Chondrocyte (in vitro differentiated cells): Measurements from ENCODE around the gene BCAR3. TPM values are rescaled to one million over a fixed set of nuclear protein-coding genes. Genes with fewer than 3 reads are reported as not detected.

ENCODE experiments used
- DNase-seq: peaks from one replicate; pipeline ENCODE4 v3.0.0; 2021; ENCODE audit warnings: mixed read lengths, low spot score
- H3K27ac Mint-ChIP-seq: one replicate; pipeline ENCODE4 v1.8.0; 2021; ENCODE audit warnings: mild to moderate bottlenecking, moderate library complexity, mixed read lengths; ENCODE audit not compliant: unreplicated experiment
- H3K27me3 Mint-ChIP-seq: 2 replicates; pipeline ENCODE4 v1.8.0; 2021; ENCODE audit warnings: low read depth, mixed read lengths
- H3K36me3 Mint-ChIP-seq: 2 replicates; pipeline ENCODE4 v1.8.0; 2021; ENCODE audit warnings: low read depth, mixed read lengths
- H3K4me1 Mint-ChIP-seq: 2 replicates; pipeline ENCODE4 v1.8.0; 2021; ENCODE audit warnings: low read depth, mild to moderate bottlenecking, mixed read lengths
- H3K4me3 Mint-ChIP-seq: one replicate; pipeline ENCODE4 v1.8.0; 2021; ENCODE audit warnings: mild to moderate bottlenecking, moderate library complexity, mixed read lengths; ENCODE audit not compliant: unreplicated experiment
- H3K9me3 Mint-ChIP-seq: 2 replicates; pipeline ENCODE4 v1.8.0; 2021; ENCODE audit warnings: low read depth, mixed read lengths
- CTCF ChIP-seq: fragments of 200-600 bp; sonication (generic); IDR thresholded peaks from 2 replicates; pipeline ENCODE4 v1.5.0; 2021; ENCODE audit warnings: antibody characterized with exemption, mild to moderate bottlenecking, moderate library complexity
- total RNA-seq: library from RNA; stranded (reverse); gene quantifications from 3 replicates; pipeline ENCODE4 v1.2.1, GENCODE V29; 2021

BCAR3 gene
- total RNA-seq, 1 donor from 2014 or later: 18.5 TPM

- no peak for DNase-seq
- Mint-ChIP-seq H3K9me3 (no peaks in the 10 kb centered on the region), H3K27me3 (no peaks in the 10 kb centered on the region), H3K36me3 (peaks cover 16% of the 10 kb centered on the region), H3K27ac (no peak overlapping the region), H3K4me3 (no peak overlapping the region), H3K4me1 (peaks cover 7% of the 10 kb centered on the region)
- TF ChIP-seq CTCF: no peak
Observed at GRCh38 chr1:93546162-93546863, 135.3 kb downstream of the BCAR3 start.

- H3K4me3 Mint-ChIP-seq: no peak overlapping the region
- peaks cover 10% of the 10 kb centered on the region for H3K4me1 Mint-ChIP-seq
- H3K36me3 Mint-ChIP-seq: peaks cover 12% of the 10 kb centered on the region
- no peak for TF ChIP-seq CTCF
- H3K9me3 Mint-ChIP-seq: no peaks in the 10 kb centered on the region
- no peak for DNase-seq
- H3K27ac Mint-ChIP-seq: no peak overlapping the region
- no peaks in the 10 kb centered on the region for H3K27me3 Mint-ChIP-seq
Observed at GRCh38 chr1:93542398-93542797, 139.2 kb downstream of the BCAR3 start.

GRCh38 chr1:93541045-93541444, 140.6 kb downstream of the BCAR3 start:
- no peak for DNase-seq
- no peaks in the 10 kb centered on the region for H3K27me3 Mint-ChIP-seq
- no peak overlapping the region for H3K4me3 Mint-ChIP-seq
- H3K9me3 Mint-ChIP-seq: no peaks in the 10 kb centered on the region
- H3K36me3 Mint-ChIP-seq: peaks cover 8% of the 10 kb centered on the region
- peaks cover 13% of the 10 kb centered on the region for H3K4me1 Mint-ChIP-seq
- H3K27ac Mint-ChIP-seq: no peak overlapping the region
- no peak for TF ChIP-seq CTCF

- Mint-ChIP-seq H3K4me1 (peaks cover 13% of the 10 kb centered on the region), H3K9me3 (no peaks in the 10 kb centered on the region), H3K36me3 (peaks cover 4% of the 10 kb centered on the region), H3K27ac (peak overlapping the region; percentile 6), H3K27me3 (no peaks in the 10 kb centered on the region), H3K4me3 (no peak overlapping the region)
- no peak for DNase-seq
- TF ChIP-seq CTCF: no peak
Observed at GRCh38 chr1:93537924-93538323, 143.7 kb downstream of the BCAR3 start.

- no peak for DNase-seq
- H3K4me3 Mint-ChIP-seq: no peak overlapping the region
- no peaks in the 10 kb centered on the region for H3K27me3 Mint-ChIP-seq
Observed at GRCh38 chr1:93537396-93537795, 144.2 kb downstream of the BCAR3 start.

More at GRCh38 chr1:93537396-93537795, 144.2 kb downstream of the BCAR3 start:
- Mint-ChIP-seq H3K4me1 (peaks cover 13% of the 10 kb centered on the region), H3K36me3 (peaks cover 8% of the 10 kb centered on the region), H3K9me3 (no peaks in the 10 kb centered on the region), H3K27ac (peak overlapping the region; percentile 58)
- no peak for TF ChIP-seq CTCF
